Kidney (tissue), 14 donors: Measurements from ENCODE around the gene DPEP2NB. TPM values are rescaled to one million over a fixed set of nuclear protein-coding genes. Genes with fewer than 3 reads are reported as not detected.

ENCODE experiments used
- DNase-seq, 5 donors: peaks; one replicate each; pipeline ENCODE4 v3.0.0-alpha.2; 2013 to 2020
- FAIRE-seq: peaks from 2 replicates; lab custom pipeline; 2012; peaks lifted over from hg19 to GRCh38; lab: Jason Lieb, UNC
- H3K27ac ChIP-seq, 2 donors: one replicate each; pipeline ENCODE4 v1.7.0; 2013; ENCODE audit warnings: low read depth in 2 of 2, low read length in 2 of 2, inconsistent platforms in 1 of 2
- H3K27me3 ChIP-seq: one replicate; pipeline ENCODE4 v1.7.1; 2013; ENCODE audit warnings: low read length, inconsistent platforms; ENCODE audit not compliant: control insufficient read depth, insufficient read depth
- H3K36me3 ChIP-seq, 3 donors: one replicate each; pipeline versions ENCODE4 v1.7.0 to v1.7.1; 2013; ENCODE audit warnings: low read length in 3 of 3, control low read depth in 1 of 3, inconsistent platforms in 1 of 3; ENCODE audit not compliant: insufficient read depth in 3 of 3, control insufficient read depth in 2 of 3
- H3K4me1 ChIP-seq, 3 donors: one replicate each; pipeline versions ENCODE4 v1.7.0 to v1.7.1; 2013; ENCODE audit warnings: low read length in 3 of 3, inconsistent platforms in 1 of 3, low read depth in 1 of 3; ENCODE audit not compliant: control insufficient read depth in 2 of 3, insufficient read depth in 2 of 3
- H3K4me3 ChIP-seq, 3 donors: one replicate each; pipeline versions ENCODE4 v1.7.0 to v1.8.1; 2013; ENCODE audit warnings: low read length in 3 of 3, control low read depth in 1 of 3, inconsistent platforms in 1 of 3
- H3K9ac ChIP-seq, 3 donors: one replicate each; pipeline versions ENCODE4 v1.7.0 to v1.7.1; 2013; ENCODE audit warnings: low read length in 3 of 3, control low read depth in 1 of 3, inconsistent platforms in 1 of 3
- H3K9me3 ChIP-seq, 3 donors: one replicate each; pipeline versions ENCODE4 v1.7.0 to v1.7.1; 2013; ENCODE audit warnings: low read length in 3 of 3, control low read depth in 1 of 3, inconsistent platforms in 1 of 3; ENCODE audit not compliant: control insufficient read depth in 2 of 3, insufficient read depth in 1 of 3
- intact Hi-C: fragments of 100-400 bp; cut with DNase I; formaldehyde crosslinking; loops from one replicate; pipeline ENCODE4 v1.11.1; 2022
- polyA plus RNA-seq: library from polyadenylated mRNA; stranded (reverse); fragments of 350-450 nt; fragmentation: Illumina TruSeq; extraction: RNeasy Lipid Tissue Mini Kit (QIAGEN cat#74804); gene quantifications from one replicate; pipeline ENCODE4 v1.2.3, GENCODE V29; 2014; ENCODE audit warnings: low read depth, low replicate concordance; ENCODE audit not compliant: insufficient read depth
- total RNA-seq: library from RNA; stranded (reverse); fragmentation: NEBNext Ultra II Directional; extraction: Animal tissue kit (Norgen Biotek cat#: 25700); gene quantifications from one replicate; pipeline ENCODE4 v1.2.1, GENCODE V29; 2021
- TF ChIP-seq, protein P1 (sequence below): IDR thresholded peaks from 3 replicates; pipeline ENCODE4 v1.5.1; 2012; ENCODE audit warnings: mild to moderate bottlenecking, moderate library complexity, borderline replicate concordance; ENCODE audit not compliant: insufficient read depth; ENCODE audit errors: extremely low read depth
- donor health status: control.
- donor health status: control.
- donor health status: control.
- donor health status: control.
- donor health status: control.
- donor health status: DM: yes; HTN: yes; CAD: no.
- donor health status: Normal renal cell carcinoma (clear cell type).

Gene DPEP2NB
- total and polyA plus RNA-seq, 2 donors from 2014 or later: not detected

DNA sequence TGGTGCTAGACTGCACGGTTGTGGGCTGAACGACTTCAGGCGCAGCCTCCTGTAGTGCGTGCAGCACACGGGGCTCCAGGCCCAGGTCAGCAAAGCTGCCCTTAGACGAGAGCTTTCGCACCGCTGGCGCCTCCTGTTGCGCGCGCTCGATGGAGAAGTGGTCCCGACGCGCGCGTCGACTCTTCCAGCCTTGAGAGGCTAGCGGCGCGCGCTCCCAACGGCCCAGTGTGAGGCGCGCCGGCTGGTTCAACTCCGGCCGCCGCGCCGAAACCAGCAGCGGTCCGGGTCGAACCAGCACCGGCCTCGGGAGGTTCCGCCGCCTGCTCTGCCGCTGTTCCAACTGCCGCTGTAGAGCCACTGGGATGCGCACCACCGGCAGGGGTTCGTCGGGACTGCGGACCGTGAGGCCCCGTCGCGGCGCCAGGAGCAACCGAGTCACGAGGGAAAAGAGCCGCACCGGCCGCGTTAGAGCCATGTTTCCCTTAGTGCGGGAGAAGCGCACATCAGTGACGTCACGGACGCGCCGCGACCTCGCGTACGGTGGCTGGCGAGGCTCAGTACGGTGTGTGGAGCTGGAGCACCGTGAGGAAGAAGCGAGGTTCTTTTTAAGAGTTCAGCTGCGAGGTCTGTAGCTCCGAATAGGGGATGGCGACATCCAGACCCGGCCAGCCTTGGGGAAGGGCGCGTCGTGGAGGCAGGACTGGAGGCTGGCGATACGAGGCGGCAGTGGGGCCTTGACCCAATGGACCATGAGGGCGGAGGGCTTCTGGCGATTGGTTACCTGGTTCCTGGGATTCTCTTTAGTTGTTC is 7.2 kb upstream of the DPEP2NB start, which contains the start of the genes DDX28 and DUS2:
Gene DDX28, minus strand, starts transcription at position 505 of the 810 bp plus-strand sequence. Its CDS starts 30 bp downstream, at position 475.
Gene DUS2, plus strand, starts transcription at position 557 of the 810 bp plus-strand sequence. CDS start 14,740 bp downstream, outside the sequence.
- Histone ChIP-seq H3K9ac (peak within 1 kb of the TSS; percentile 79 to 86 (median 79)), H3K4me1 (peaks cover 0 to 14% (median 6%) of the 10 kb centered on the region in 3 donors), H3K27me3 (no peaks in the 10 kb centered on the region), H3K36me3 (peaks cover 0 to 2% (median 0%) of the 10 kb centered on the region in 3 donors), H3K4me3 (peak within 1 kb of the TSS; percentile 78 to 89 (median 82)), H3K9me3 (no peaks in the 10 kb centered on the region), H3K27ac (peak within 1 kb of the TSS; percentile 39 to 63)
- FAIRE-seq (no peak), DNase-seq (peak; percentile 94 to 97 (median 96))
- TF ChIP-seq, protein P1, sequence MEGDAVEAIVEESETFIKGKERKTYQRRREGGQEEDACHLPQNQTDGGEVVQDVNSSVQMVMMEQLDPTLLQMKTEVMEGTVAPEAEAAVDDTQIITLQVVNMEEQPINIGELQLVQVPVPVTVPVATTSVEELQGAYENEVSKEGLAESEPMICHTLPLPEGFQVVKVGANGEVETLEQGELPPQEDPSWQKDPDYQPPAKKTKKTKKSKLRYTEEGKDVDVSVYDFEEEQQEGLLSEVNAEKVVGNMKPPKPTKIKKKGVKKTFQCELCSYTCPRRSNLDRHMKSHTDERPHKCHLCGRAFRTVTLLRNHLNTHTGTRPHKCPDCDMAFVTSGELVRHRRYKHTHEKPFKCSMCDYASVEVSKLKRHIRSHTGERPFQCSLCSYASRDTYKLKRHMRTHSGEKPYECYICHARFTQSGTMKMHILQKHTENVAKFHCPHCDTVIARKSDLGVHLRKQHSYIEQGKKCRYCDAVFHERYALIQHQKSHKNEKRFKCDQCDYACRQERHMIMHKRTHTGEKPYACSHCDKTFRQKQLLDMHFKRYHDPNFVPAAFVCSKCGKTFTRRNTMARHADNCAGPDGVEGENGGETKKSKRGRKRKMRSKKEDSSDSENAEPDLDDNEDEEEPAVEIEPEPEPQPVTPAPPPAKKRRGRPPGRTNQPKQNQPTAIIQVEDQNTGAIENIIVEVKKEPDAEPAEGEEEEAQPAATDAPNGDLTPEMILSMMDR: no peak
- intact Hi-C loops: no loop called here

DNA sequence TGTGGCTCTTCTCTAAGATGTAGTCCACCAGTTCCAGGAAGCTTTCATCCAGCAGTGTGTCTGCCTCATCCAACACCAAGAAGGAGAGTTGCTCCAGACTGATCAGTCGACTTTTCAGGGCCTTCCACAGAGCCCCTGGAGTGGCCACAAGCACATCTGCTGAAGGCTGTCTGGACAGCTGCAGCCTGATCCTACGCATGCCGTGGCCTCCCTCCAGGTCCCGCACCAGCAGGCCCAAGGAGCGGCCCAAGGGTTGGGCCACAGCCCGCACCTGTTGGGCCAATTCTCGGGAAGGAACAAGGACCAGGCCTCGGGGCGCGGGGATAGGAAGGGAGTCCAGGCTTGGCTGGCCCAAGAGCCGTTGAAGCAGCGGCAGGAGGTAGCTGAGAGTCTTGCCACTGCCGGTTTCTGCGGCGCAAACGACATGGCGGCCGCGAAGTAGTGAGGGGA is 6.6 kb upstream of the DPEP2NB start:
- H3K4me3 ChIP-seq: peak overlapping the region; percentile 78 to 89 (median 82)
- H3K9ac ChIP-seq: peak overlapping the region; percentile 11 to 86 (median 79)
- no peaks in the 10 kb centered on the region for H3K9me3 ChIP-seq
- intact Hi-C loops: no loop called here
- peaks cover 0 to 14% (median 6%) of the 10 kb centered on the region in 3 donors for H3K4me1 ChIP-seq
- H3K36me3 ChIP-seq: peaks cover 0 to 2% (median 0%) of the 10 kb centered on the region in 3 donors
- FAIRE-seq (no peak), DNase-seq (peak in 1 of 5 donors; percentile 78)
- TF ChIP-seq, protein P1: no peak
- H3K27ac ChIP-seq: no peak overlapping the region
- H3K27me3 ChIP-seq: no peaks in the 10 kb centered on the region

DNA sequence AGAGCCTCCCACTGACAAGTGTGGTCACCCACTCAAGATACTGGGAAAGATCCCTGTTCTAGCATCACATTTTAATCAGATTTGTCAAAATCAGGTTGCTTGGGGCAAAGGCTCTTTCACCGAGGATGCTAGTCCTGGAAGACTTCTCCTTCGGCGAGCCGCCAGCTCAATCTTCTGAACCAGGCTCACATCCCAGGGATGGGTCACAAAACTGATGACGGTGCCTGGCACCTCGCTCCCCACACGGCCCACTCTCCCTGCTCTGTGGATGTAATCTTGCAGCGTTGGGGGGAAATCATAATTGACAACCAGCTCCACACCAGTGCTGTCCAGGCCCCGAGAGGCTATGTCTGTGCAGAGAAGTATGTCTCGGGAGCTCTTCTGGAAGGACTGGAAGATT is 5.8 kb upstream of the DPEP2NB start:
- Histone ChIP-seq H3K9me3 (no peaks in the 10 kb centered on the region), H3K9ac (peak overlapping the region in 1 of 3 donors; percentile 19), H3K4me3 (peak overlapping the region in 1 of 3 donors; percentile 82), H3K27ac (no peak overlapping the region), H3K4me1 (peaks cover 0 to 14% (median 6%) of the 10 kb centered on the region in 3 donors), H3K36me3 (peaks cover 0 to 2% (median 0%) of the 10 kb centered on the region in 3 donors), H3K27me3 (no peaks in the 10 kb centered on the region)
- FAIRE-seq (no peak), DNase-seq (no peak)
- TF ChIP-seq, protein P1: no peak
- intact Hi-C loops: no loop called here
